SIG-M5 (cell line): ENCODE results near the gene LDHAL6B.

ENCODE experiments used
- DNase-seq: peaks from one replicate; lab custom pipeline; 2025; lab: John Stamatoyannopoulos, UW

Gene LDHAL6B

DNA sequence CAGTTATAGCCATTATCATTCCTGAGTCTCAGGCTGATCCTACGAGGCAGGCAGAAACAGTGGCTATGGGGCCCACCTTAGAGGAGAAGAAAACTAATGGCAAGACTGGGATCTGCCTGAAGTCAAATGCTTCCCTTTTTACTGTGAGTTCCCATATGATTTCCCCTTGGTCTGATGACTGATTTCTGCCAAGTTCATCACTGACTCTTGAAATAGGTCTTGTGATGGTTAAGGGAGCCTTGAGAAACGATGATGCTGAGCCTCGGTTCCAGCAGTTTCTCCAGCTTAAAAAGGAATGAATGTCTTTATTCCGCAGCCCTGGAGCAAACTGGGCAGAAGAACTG lies 29.4 kb upstream of the LDHAL6B start:
- no peak for DNase-seq

GRCh38 chr15:59178151-59178695 lies 28.4 kb upstream of the LDHAL6B start:
- DNase-seq = no peak

DNA sequence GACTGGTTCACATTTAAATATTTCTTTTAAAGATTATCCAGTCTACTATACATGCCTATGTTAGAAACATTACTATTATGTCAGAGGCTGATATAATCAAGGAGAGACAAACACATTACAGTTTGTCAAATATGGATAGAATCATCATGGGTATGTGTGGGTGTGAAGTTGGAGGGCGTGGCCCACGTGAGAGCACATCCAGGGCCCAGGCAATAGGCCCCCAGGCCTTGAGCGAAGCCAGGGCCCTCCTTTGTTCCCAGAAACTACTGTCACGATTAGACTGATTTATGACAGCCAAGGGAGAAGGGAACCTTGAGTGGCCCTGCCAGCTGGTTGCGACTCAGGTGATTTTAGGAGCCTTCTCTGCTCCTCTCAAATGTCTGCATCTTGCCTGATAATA lies 26.9 kb upstream of the LDHAL6B start:
- no peak for DNase-seq

- DNase-seq = no peak
Observed at GRCh38 chr15:59180945-59181600, 25.6 kb upstream of the LDHAL6B start.

- DNase-seq = peak; percentile 9
Observed at GRCh38 chr15:59185725-59186124, 20.9 kb upstream of the LDHAL6B start.

GRCh38 chr15:59186501-59186900 lies 20.1 kb upstream of the LDHAL6B start:
- no peak for DNase-seq

GRCh38 chr15:59189241-59189640 lies 17.4 kb upstream of the LDHAL6B start:
- DNase-seq = no peak

DNA sequence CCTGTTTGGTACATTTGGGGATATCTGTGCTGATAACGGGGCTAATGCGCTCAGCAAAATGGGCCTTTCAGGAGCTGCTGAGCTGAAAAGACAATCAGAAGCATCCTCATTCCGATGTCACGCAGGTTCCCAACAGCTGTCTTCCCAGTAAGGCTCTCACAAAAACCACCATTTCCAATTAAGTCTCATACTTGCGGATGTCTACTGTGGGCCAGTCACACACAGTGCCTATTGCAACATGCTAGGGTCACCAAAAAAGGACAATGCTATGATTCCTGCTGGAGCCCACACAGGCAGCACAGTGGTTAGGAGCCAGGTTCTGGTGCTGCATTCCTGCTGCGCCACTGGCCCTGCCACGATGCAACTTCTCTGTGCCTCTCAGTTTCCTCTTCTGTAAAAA lies 16.4 kb upstream of the LDHAL6B start:
- no peak for DNase-seq

DNA sequence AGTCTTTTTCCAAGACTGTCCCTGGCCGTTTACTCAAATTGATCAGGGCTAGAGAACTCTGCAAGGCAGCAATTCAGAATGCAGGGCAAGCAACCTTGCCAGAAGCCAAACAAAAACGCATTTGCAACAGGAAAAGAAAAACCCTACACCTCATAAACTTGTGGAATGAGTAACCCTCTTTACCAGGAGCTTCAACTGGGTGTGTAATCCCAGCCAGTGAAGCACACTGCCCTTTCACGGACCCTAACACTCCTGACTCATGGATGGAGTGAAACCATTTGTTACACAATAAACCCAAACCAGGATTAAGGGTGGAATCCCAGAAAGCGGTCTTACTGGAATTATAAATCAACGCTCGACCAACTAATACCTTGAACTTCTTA lies 14.8 kb upstream of the LDHAL6B start:
- DNase-seq = no peak

GRCh38 chr15:59194639-59195325 lies 11.9 kb upstream of the LDHAL6B start:
- DNase-seq = no peak

DNA sequence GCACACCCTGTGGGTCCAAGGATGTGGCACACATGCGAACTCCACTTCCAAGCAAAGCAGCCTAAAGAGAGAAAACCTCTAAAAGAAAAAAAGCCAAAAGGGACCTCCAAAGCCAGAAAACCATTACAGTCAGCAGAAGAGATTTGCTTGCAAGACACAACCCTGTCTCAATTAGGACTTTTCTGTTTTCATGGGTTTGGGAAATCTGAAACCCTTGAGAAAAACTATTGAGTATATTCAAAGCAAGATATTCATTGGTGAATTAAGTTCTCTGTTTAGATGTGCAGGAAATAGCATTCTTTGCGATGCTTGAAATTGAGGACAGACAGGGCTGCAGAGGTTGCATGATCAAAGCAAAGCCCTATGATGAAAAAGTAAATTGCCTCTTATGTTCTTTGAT lies 10.2 kb upstream of the LDHAL6B start:
- DNase-seq = no peak

GRCh38 chr15:59197454-59197853 lies 9.2 kb upstream of the LDHAL6B start:
- no peak for DNase-seq

DNA sequence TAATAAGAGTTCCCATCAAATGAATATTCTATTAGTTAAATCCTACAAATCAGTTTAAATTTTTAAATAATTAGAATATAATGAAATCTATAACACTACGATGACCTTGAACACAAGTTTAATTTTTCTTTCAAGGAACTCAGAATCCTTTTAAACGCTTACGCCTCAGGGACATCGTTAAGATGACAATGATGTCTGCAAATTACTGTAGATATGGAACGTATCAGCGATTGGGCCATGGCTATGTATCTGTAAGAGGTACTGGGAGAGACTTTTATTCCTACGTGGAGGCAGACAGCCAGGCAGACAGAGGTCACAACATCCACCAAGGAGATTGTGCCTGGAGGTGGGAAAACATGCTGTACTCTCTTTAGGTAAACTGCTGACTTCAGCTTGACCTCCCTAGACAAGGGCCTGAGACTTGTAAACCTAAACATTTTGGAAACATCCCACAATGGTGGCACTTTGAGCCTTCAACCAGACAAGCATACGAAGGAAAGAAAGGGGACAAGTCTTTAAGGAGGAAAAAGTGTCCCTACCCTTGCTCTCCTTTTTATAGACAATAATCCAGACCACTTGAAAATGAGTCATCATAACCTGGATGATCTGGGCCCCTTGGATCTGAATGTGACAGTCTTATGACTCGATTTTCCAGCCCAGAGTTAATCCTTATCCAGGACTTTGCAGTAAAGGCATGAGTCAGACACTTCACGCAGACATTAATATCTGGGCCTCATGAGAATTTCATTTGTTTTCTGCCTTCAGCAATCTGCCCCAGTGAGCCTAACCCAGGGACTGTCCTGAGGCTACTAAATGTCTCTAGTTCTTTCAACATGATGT lies 6.8 kb upstream of the LDHAL6B start:
- DNase-seq = no peak

DNA sequence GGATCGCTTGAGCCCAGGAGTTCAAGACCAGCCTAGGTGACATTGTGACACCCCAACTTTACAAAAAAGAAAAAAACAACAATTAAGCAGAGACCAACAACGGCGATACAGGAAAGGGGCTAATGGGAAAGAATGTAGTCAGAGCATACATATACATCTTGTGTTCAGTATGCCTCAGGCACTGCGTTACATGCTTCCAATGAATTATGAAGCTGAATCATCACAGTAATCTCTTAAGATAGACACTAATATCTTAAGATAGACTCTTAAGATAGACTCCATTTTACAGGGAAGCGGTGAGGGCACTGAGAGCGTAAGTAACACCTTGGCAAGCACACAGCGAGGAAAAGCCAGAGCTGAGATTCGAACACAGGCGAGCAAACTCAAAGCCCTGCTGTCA lies 6.1 kb upstream of the LDHAL6B start:
- no peak for DNase-seq

GRCh38 chr15:59203008-59203407 lies 3.6 kb upstream of the LDHAL6B start:
- no peak for DNase-seq

DNA sequence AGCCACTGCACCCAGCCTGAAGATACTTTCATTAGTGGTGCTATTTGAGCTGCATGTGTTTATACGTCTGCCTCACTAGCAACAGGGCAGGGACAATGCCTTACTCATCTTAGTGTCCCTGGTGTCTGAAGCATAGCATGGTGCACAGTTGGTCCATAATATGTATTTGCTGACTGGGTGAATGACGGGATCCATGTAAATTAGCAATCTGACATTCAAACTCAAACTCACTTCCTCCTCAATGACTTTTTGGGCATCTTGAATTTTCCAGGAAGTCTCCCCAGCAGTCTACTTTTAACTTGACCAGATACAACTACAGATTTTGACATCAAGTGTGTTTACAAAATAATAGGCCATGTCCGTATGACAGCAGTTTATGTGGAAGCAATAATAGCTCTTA lies 3.0 kb upstream of the LDHAL6B start:
- no peak for DNase-seq

- DNase-seq = no peak
Observed at GRCh38 chr15:59205839-59206622, 612 bp upstream of the LDHAL6B start.

GRCh38 chr15:59208613-59209249 lies 2.1 kb downstream of the LDHAL6B start:
- no peak for DNase-seq

- no peak for DNase-seq
Observed at GRCh38 chr15:59210186-59210585, 3.5 kb downstream of the LDHAL6B start.

DNA sequence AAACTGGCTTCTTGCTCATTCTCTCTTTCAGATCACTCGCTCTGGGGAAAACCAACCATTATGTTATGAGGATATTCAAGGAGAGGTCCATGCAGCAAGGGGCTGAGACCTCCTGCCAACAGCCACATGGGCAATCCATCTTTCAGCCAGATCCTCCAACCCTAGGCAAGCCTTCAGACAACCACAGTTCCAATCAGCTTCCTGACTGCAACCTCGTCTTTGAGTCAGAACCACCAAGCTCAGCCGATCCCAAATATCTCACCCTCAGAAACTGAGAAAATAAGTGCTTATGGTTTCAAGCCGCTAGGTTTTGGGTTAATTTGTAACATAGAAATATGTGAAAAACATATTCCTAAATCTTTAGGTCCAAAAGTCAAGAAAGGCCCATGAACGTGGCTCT lies 10.3 kb downstream of the LDHAL6B start:
- no peak for DNase-seq

- no peak for DNase-seq
Observed at GRCh38 chr15:59217876-59218498, 11.3 kb downstream of the LDHAL6B start.
